HL-60 (cell line): Measurements from ENCODE around the gene USP50.

ENCODE experiments used
- CTCF ChIP-seq: IDR thresholded peaks from one replicate; pipeline ENCODE4 v1.5.1; 2011; ENCODE audit warnings: low read length, control low read depth, inconsistent platforms; ENCODE audit not compliant: insufficient read depth
- GABPA ChIP-seq: IDR thresholded peaks from 2 replicates; pipeline ENCODE4 v1.6.1; 2012; ENCODE audit warnings: low read depth
- POLR2AphosphoS5 ChIP-seq: IDR thresholded peaks from 2 replicates; pipeline ENCODE4 v1.6.1; 2012; ENCODE audit warnings: low read depth
- REST ChIP-seq: IDR thresholded peaks from 2 replicates; pipeline ENCODE4 v1.6.1; 2012; ENCODE audit warnings: low read depth; ENCODE audit not compliant: insufficient replicate concordance
- SPI1 ChIP-seq: IDR thresholded peaks from 2 replicates; pipeline ENCODE4 v1.6.1; 2012; ENCODE audit warnings: low read depth, mild to moderate bottlenecking, borderline replicate concordance

- TF ChIP-seq CTCF (no peak), POLR2AphosphoS5 (no peak), GABPA (no peak), REST (no peak), SPI1 (no peak)
Measured at GRCh38 chr15:50458348-50459112, 87.9 kb downstream of the USP50 start.
